Heart left ventricle (tissue), 13 donors: ENCODE measurements around the gene CHST1.

ENCODE experiments used
- POLR2A ChIP-seq, 2 donors: fragments of 450-650 bp; IDR thresholded peaks; one replicate each; pipeline ENCODE4 v1.6.1; 2017; ENCODE audit warnings: antibody characterized with exemption in 2 of 2, mild to moderate bottlenecking in 2 of 2, moderate library complexity in 2 of 2
- TF ChIP-seq, protein P1 (sequence below), 12 donors: fragments of 200-600 bp; sonication (generic) in 4 of 12; IDR thresholded peaks; one replicate each; pipeline versions ENCODE4 v1.5.0 to v1.8.0; 2018 to 2022; ENCODE audit warnings: antibody characterized with exemption in 12 of 12, mild to moderate bottlenecking in 5 of 12
- donor health status: ischemic (EF 13 %, LVEDD 7.1; RV severe dilation, severe dysfunction).
- donor health status: DM: no; HTN: yes; CAD: no.
- donor health status: DM: no; HTN: no; CAD: no.
- donor health status: ischemic (EF 25% LVEDD 6.9; RV normal size, moderate dysfunction).
- donor health status: ischemic (EF 25% LVEDD 5.7; RV mildly dilated, moderate dysfunction).
- donor health status: ischemic (EF 35%, LVEDD 5.7; RV mildly dilated, moderate dysfunction).
- donor health status: nonischemic (EF 11% LVEDD 7.7; RV severe dilation, severe dysfunction).
- donor health status: DM: yes; HTN: yes; CAD: no.
- donor health status: PGD.
- donor health status: ischemic (EF 29% LVEDD 5.4; RV normal size, mild dysfunction).
- donor health status: nonischemic (EF 23%, LVEDD 6.1; RV moderate dilation, normal function).

GRCh38 chr11:45660729-45661438, 4.5 kb downstream of the CHST1 start:
- TF ChIP-seq, protein P1, sequence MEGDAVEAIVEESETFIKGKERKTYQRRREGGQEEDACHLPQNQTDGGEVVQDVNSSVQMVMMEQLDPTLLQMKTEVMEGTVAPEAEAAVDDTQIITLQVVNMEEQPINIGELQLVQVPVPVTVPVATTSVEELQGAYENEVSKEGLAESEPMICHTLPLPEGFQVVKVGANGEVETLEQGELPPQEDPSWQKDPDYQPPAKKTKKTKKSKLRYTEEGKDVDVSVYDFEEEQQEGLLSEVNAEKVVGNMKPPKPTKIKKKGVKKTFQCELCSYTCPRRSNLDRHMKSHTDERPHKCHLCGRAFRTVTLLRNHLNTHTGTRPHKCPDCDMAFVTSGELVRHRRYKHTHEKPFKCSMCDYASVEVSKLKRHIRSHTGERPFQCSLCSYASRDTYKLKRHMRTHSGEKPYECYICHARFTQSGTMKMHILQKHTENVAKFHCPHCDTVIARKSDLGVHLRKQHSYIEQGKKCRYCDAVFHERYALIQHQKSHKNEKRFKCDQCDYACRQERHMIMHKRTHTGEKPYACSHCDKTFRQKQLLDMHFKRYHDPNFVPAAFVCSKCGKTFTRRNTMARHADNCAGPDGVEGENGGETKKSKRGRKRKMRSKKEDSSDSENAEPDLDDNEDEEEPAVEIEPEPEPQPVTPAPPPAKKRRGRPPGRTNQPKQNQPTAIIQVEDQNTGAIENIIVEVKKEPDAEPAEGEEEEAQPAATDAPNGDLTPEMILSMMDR (IDR thresholded peaks at IDR 0.05), result no peak
- TF ChIP-seq POLR2A (IDR thresholded peaks at IDR 0.05), result no peak
